Ishikawa (cell line): ENCODE data around the gene COL4A4.

Source experiments
- CEBPB ChIP-seq: IDR thresholded peaks from 2 replicates; pipeline ENCODE4 v1.6.1; 2012
- CREB1 ChIP-seq: IDR thresholded peaks from 2 replicates; pipeline ENCODE4 v1.6.1; 2012; ENCODE audit warnings: low read depth
- EGR1 ChIP-seq: IDR thresholded peaks from 2 replicates; pipeline ENCODE4 v1.6.1; 2012
- EP300 ChIP-seq: IDR thresholded peaks from 2 replicates; pipeline ENCODE4 v1.6.1; 2012; ENCODE audit warnings: borderline replicate concordance
- FOXM1 ChIP-seq: IDR thresholded peaks from 2 replicates; pipeline ENCODE4 v1.6.1; 2012; ENCODE audit warnings: low read depth, borderline replicate concordance
- MAX ChIP-seq: IDR thresholded peaks from 2 replicates; pipeline ENCODE4 v1.6.1; 2012
- NFIC ChIP-seq: IDR thresholded peaks from 2 replicates; pipeline ENCODE4 v1.6.1; 2012
- RAD21 ChIP-seq: IDR thresholded peaks from 2 replicates; pipeline ENCODE4 v1.6.1; 2012; ENCODE audit warnings: low read depth
- REST ChIP-seq: IDR thresholded peaks from 2 replicates; pipeline ENCODE4 v1.6.1; 2012; ENCODE audit warnings: low read depth, mild to moderate bottlenecking
- TAF1 ChIP-seq: IDR thresholded peaks from 2 replicates; pipeline ENCODE4 v1.6.1; 2012; ENCODE audit warnings: low read depth, mild to moderate bottlenecking
- TCF12 ChIP-seq: IDR thresholded peaks from 2 replicates; pipeline ENCODE4 v1.6.1; 2012; ENCODE audit warnings: low read depth
- TEAD4 ChIP-seq: IDR thresholded peaks from 2 replicates; pipeline ENCODE4 v1.6.1; 2012
- USF1 ChIP-seq: IDR thresholded peaks from 2 replicates; pipeline ENCODE4 v1.6.1; 2012
- YY1 ChIP-seq: IDR thresholded peaks from 2 replicates; pipeline ENCODE4 v1.6.1; 2012; ENCODE audit warnings: low read depth
- ZBTB7A ChIP-seq: IDR thresholded peaks from 2 replicates; pipeline ENCODE4 v1.6.1; 2012; ENCODE audit warnings: low read depth

Gene COL4A4

GRCh38 chr2:227147023-227147422 lies 17.0 kb downstream of the COL4A4 start:
- TF ChIP-seq CREB1 = no peak

GRCh38 chr2:227146456-227146855 lies 17.5 kb downstream of the COL4A4 start:
- TF ChIP-seq ZBTB7A = no peak

- TF ChIP-seq TAF1 = no peak
- TF ChIP-seq RAD21 = no peak
- TF ChIP-seq REST = no peak
- TF ChIP-seq TEAD4 = no peak
- no peak for TF ChIP-seq EP300
- TF ChIP-seq CEBPB = no peak
- TF ChIP-seq NFIC = no peak
- TF ChIP-seq CREB1 = no peak
- TF ChIP-seq TCF12 = no peak
- TF ChIP-seq USF1 = no peak
- no peak for TF ChIP-seq ZBTB7A
- TF ChIP-seq FOXM1 = no peak
- no peak for TF ChIP-seq EGR1
Measured at GRCh38 chr2:227143895-227144294, 20.1 kb downstream of the COL4A4 start.

GRCh38 chr2:227141301-227141700 lies 22.7 kb downstream of the COL4A4 start:
- TF ChIP-seq NFIC (no peak), YY1 (no peak), EGR1 (no peak), ZBTB7A (no peak), TEAD4 (no peak), EP300 (no peak), TAF1 (no peak), CREB1 (no peak)

GRCh38 chr2:227134591-227134990 lies 29.4 kb downstream of the COL4A4 start:
- no peak for TF ChIP-seq FOXM1

- TF ChIP-seq MAX = no peak
- no peak for TF ChIP-seq FOXM1
- TF ChIP-seq CREB1 = no peak
- no peak for TF ChIP-seq YY1
- TF ChIP-seq ZBTB7A = no peak
- no peak for TF ChIP-seq USF1
- no peak for TF ChIP-seq TAF1
- no peak for TF ChIP-seq EGR1
Measured at GRCh38 chr2:227132986-227133385, 31.0 kb downstream of the COL4A4 start.

GRCh38 chr2:227130636-227131035 lies 33.4 kb downstream of the COL4A4 start:
- TF ChIP-seq EP300 = no peak

- TF ChIP-seq FOXM1 = no peak
- no peak for TF ChIP-seq NFIC
- TF ChIP-seq RAD21 = no peak
- no peak for TF ChIP-seq TAF1
- TF ChIP-seq TEAD4 = no peak
- TF ChIP-seq ZBTB7A = no peak
- no peak for TF ChIP-seq CREB1
- TF ChIP-seq EP300 = no peak
- TF ChIP-seq USF1 = no peak
- TF ChIP-seq TCF12 = no peak
- TF ChIP-seq REST = no peak
- no peak for TF ChIP-seq EGR1
- TF ChIP-seq YY1 = no peak
- no peak for TF ChIP-seq CEBPB
- no peak for TF ChIP-seq MAX
Measured at GRCh38 chr2:227127201-227127600, 36.8 kb downstream of the COL4A4 start.
